ENCODE data around the gene PHC2. TPM values are rescaled to one million over a fixed set of nuclear protein-coding genes. Genes with fewer than 3 reads are reported as not detected.

Gene PHC2
- total RNA-seq, 4 donors from 2014 or later: 77.8 to 81.3 (median 79.5) TPM

DNA sequence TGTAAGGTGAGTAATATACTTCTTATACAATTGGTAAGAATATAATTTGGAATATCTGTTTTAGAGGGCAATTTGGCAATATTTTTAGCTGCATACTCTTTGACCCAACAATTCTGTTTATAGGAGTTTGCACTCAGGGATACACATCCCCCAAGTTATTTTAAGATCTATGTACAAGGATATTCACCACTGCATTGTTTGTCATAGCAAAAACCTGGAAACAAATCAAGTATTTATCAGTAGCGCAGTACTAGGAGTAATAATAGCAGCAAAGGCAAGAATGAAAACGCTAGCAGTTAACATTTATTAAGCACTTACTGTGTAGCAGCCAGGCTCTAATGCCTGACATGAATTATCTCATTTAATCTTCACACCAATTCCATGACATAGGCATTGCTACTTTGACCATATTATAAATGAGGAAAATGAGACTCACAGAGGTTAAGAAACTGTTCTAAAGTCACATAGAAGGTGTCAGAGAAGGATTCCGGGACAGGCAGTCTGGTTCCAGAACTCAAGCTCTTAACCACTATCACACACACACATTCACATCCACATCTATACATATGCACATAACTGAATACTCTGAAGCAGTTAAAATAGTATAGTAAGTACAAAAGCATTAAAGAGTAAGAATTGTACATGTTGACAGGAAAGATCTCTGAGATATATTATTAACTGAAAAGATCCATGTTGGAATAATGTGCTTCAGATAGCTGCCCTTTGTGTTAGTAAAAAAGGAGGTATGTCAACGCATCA is 30.6 kb downstream of the PHC2 start:
- H3K27ac ChIP-seq: no peak overlapping the region
- no peaks in the 10 kb centered on the region for H3K9me3 ChIP-seq
- H3K27me3 ChIP-seq: no peaks in the 10 kb centered on the region
- no peaks in the 10 kb centered on the region for H3K36me3 ChIP-seq
- H3K4me3 ChIP-seq: no peak overlapping the region
- TF ChIP-seq POLR2AphosphoS5 (IDR thresholded peaks at IDR 0.05) (no peak), EP300 (IDR thresholded peaks at IDR 0.05) (no peak), POLR2A (IDR thresholded peaks at IDR 0.05) (no peak), CTCF (IDR thresholded peaks at IDR 0.05) (no peak)
- DNase-seq (ENCODE audit: low spot score in 2 of 2): no peak
- no peaks in the 10 kb centered on the region for H3K4me1 ChIP-seq
- 82% methylated on average over 4 of the region's 4 CpGs for WGBS

DNA sequence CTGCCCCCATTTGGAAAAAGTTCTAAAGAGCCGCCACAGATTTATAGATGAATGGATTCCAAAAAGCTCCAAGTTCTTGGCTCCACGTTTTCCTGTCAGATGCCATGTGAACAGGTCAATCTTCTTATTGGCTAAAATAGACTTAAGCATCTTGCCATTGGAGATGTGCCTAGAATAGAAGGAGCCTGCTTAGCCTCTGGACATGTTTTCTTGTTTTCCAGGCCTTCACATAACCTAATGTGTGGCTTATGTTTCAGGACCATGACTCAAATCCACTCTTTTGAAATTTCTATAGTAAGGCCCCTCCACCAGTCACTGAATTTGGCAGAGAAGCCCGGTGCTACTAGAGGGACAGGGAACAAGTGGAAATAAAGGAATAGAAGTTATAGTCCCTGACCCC is 31.5 kb downstream of the PHC2 start:
- Histone ChIP-seq H3K27ac (no peak overlapping the region), H3K27me3 (no peaks in the 10 kb centered on the region), H3K9me3 (no peaks in the 10 kb centered on the region), H3K36me3 (no peaks in the 10 kb centered on the region), H3K4me1 (no peaks in the 10 kb centered on the region), H3K4me3 (no peak overlapping the region)
- 81% methylated on average over 3 of the region's 3 CpGs for WGBS
- TF ChIP-seq POLR2A (IDR thresholded peaks at IDR 0.05) (no peak), CTCF (IDR thresholded peaks at IDR 0.05) (no peak), POLR2AphosphoS5 (IDR thresholded peaks at IDR 0.05) (no peak), EP300 (IDR thresholded peaks at IDR 0.05) (no peak)
- DNase-seq (ENCODE audit: low spot score in 2 of 2): no peak

DNA sequence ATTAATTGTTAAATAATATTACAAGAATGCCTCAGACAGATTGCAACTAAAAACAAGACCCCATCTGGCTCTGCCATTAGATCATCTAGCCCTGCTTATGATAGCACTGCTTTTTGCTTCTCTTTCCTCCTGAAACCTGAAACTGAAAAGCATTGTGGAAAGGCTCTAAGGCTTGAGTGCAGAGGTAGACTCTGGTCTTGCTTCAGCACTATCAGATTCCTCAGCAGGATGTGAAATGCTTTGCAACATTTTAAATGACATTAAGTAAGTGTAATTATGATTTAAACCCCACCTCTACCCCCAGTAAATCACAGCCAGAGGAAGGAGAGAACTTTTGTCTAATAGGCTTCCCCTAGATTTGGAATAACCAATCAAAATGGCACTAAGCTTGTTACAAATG is 32.9 kb downstream of the PHC2 start:
- Histone ChIP-seq H3K4me1 (no peaks in the 10 kb centered on the region), H3K9me3 (no peaks in the 10 kb centered on the region)

DNA sequence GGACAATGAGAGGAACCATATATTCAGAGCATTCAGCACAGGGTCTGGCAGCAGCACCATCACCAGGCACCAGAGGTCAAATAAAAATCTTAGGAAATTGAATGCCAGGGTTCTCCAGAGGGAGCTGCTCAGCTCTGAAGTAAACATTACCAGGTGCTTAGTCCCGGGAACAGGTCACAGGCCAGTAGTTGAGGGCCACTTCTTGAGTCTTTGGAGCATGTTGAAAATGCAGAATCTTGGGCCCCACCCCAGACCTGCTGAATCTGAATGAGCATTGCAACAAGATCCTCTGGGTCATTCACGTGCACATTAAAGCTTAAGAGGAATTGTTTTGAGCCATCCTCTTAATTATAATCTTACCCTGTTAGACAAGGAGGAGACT is 33.8 kb downstream of the PHC2 start:
- WGBS: 50% methylated on average over 2 of the region's 2 CpGs
- Histone ChIP-seq H3K36me3 (no peaks in the 10 kb centered on the region), H3K4me3 (no peak overlapping the region), H3K9me3 (no peaks in the 10 kb centered on the region), H3K4me1 (no peaks in the 10 kb centered on the region), H3K27ac (no peak overlapping the region), H3K27me3 (no peaks in the 10 kb centered on the region)
- no peak for DNase-seq (ENCODE audit: low spot score in 2 of 2)
- no peak for TF ChIP-seq EP300 (IDR thresholded peaks at IDR 0.05)
- TF ChIP-seq POLR2AphosphoS5 (IDR thresholded peaks at IDR 0.05): no peak

More for the DNA sequence above, 32.9 kb downstream of the PHC2 start:
- no peaks in the 10 kb centered on the region for H3K36me3 ChIP-seq
- TF ChIP-seq CTCF (IDR thresholded peaks at IDR 0.05) (no peak), POLR2A (IDR thresholded peaks at IDR 0.05) (no peak), POLR2AphosphoS5 (IDR thresholded peaks at IDR 0.05) (no peak), EP300 (IDR thresholded peaks at IDR 0.05) (no peak)
- no peak overlapping the region for H3K4me3 ChIP-seq
- no peak for DNase-seq (ENCODE audit: low spot score in 2 of 2)
- H3K27ac ChIP-seq: no peak overlapping the region
- no peaks in the 10 kb centered on the region for H3K27me3 ChIP-seq

GRCh38 chr1:33396188-33397124 is 34.4 kb downstream of the PHC2 start:
- WGBS: 78% methylated on average over 10 of the region's 10 CpGs
- H3K4me1 ChIP-seq: no peaks in the 10 kb centered on the region
- H3K27ac ChIP-seq: no peak overlapping the region

More at GRCh38 chr1:33396188-33397124, 34.4 kb downstream of the PHC2 start:
- Histone ChIP-seq H3K27me3 (no peaks in the 10 kb centered on the region), H3K4me3 (no peak overlapping the region), H3K36me3 (no peaks in the 10 kb centered on the region), H3K9me3 (no peaks in the 10 kb centered on the region)
- no peak for DNase-seq (ENCODE audit: low spot score in 2 of 2)
- no peak for TF ChIP-seq POLR2AphosphoS5 (IDR thresholded peaks at IDR 0.05)
- no peak for TF ChIP-seq CTCF (IDR thresholded peaks at IDR 0.05)
- no peak for TF ChIP-seq POLR2A (IDR thresholded peaks at IDR 0.05)
- TF ChIP-seq EP300 (IDR thresholded peaks at IDR 0.05): no peak
